Fibroblast of lung (primary cell): Measurements from ENCODE around the gene EED. TPM values are rescaled to one million over a fixed set of nuclear protein-coding genes. Genes with fewer than 3 reads are reported as not detected.

Experiments used
- DNase-seq, 2 donors: peaks; one replicate each; pipeline versions ENCODE4 v3.0.0 to v3.0.0-alpha.2; 2010; ENCODE audit warnings: low read depth in 2 of 2
- H2AFZ ChIP-seq: 2 replicates; pipeline ENCODE4 v1.5.1; 2012; ENCODE audit warnings: low read length, control low read depth, inconsistent platforms
- H3K27ac ChIP-seq: 2 replicates; pipeline ENCODE4 v1.5.1; 2011; ENCODE audit warnings: low read length, control low read depth; ENCODE audit not compliant: insufficient read depth
- H3K27me3 ChIP-seq: 2 replicates; pipeline ENCODE4 v1.5.1; 2011; ENCODE audit warnings: mild to moderate bottlenecking, low read length; ENCODE audit not compliant: control insufficient read depth, insufficient read depth
- H3K36me3 ChIP-seq: 2 replicates; pipeline ENCODE4 v1.5.1; 2011; ENCODE audit warnings: low read length; ENCODE audit not compliant: control insufficient read depth, insufficient read depth
- H3K4me1 ChIP-seq: 2 replicates; pipeline ENCODE4 v1.5.1; 2011; ENCODE audit warnings: low read length; ENCODE audit not compliant: control insufficient read depth, insufficient read depth; ENCODE audit errors: extremely low read depth
- H3K4me2 ChIP-seq: 2 replicates; pipeline ENCODE4 v1.5.1; 2011; ENCODE audit warnings: low read length, control low read depth; ENCODE audit not compliant: insufficient read depth; ENCODE audit errors: extremely low read depth
- H3K4me3 ChIP-seq, 4 experiments: fragments of 200-600 bp in 1 of 4; sonication (generic) in 1 of 4; replicated peaks in 1 of 4; 2 replicates each; pipeline ENCODE4 v1.5.1; 2011 to 2016; ENCODE audit warnings: low read length in 4 of 4, low read depth in 3 of 4, mild to moderate bottlenecking in 3 of 4, control low read depth in 2 of 4, inconsistent platforms in 1 of 4, mixed read lengths in 1 of 4; ENCODE audit not compliant: insufficient read depth in 1 of 4; ENCODE audit errors: control extremely low read depth in 1 of 4
- H3K79me2 ChIP-seq: 2 replicates; pipeline ENCODE4 v1.5.1; 2012; ENCODE audit warnings: mild to moderate bottlenecking, low read length, inconsistent platforms; ENCODE audit not compliant: control insufficient read depth, insufficient read depth
- H3K9ac ChIP-seq: 2 replicates; pipeline ENCODE4 v1.5.1; 2011; ENCODE audit warnings: mild to moderate bottlenecking, low read length, control low read depth; ENCODE audit not compliant: insufficient read depth
- H3K9me3 ChIP-seq: 2 replicates; pipeline ENCODE4 v1.5.1; 2012; ENCODE audit warnings: low read depth, low read length; ENCODE audit not compliant: control insufficient read depth, insufficient read depth
- H4K20me1 ChIP-seq: 2 replicates; pipeline ENCODE4 v1.5.1; 2011; ENCODE audit warnings: low read length; ENCODE audit not compliant: control insufficient read depth, insufficient read depth; ENCODE audit errors: extremely low read depth
- EZH2 ChIP-seq: IDR thresholded peaks from 2 replicates; pipeline ENCODE4 v1.5.1; 2012; ENCODE audit warnings: low read length, control low read depth, mild to moderate bottlenecking; ENCODE audit errors: missing control alignments
- polyA plus RNA-seq, 2 donors: library from polyadenylated mRNA; depleted of rRNA in 1 of 2; stranded (reverse) in 1 of 2; unstranded in 1 of 2; fragments of >200 nt; gene quantifications; 2 replicates each; pipeline ENCODE4 v1.2.1, GENCODE V29; 2011 to 2012; ENCODE audit warnings: missing spikeins in 1 of 2
- total RNA-seq: library from RNA; depleted of rRNA; stranded (reverse); fragments of >200 nt; gene quantifications from 2 replicates; pipeline ENCODE4 v1.2.1, GENCODE V29; 2014
- TF ChIP-seq, protein P1 (sequence below), 2 donors: IDR thresholded peaks in 1 of 2; conservative IDR thresholded peaks in 1 of 2; 1 replicate in 1 of 2; 2 replicates in 1 of 2; pipeline ENCODE4 v1.5.1; 2011 to 2012; ENCODE audit warnings: low read length in 2 of 2, control low read depth in 1 of 2, inconsistent platforms in 1 of 2, low read depth in 1 of 2, mild to moderate bottlenecking in 1 of 2

EED gene
- total and polyA plus RNA-seq, 2 donors (not counting 1 experiment from before 2014, with no cell fraction given) = 13.0 to 22.3 TPM

DNA sequence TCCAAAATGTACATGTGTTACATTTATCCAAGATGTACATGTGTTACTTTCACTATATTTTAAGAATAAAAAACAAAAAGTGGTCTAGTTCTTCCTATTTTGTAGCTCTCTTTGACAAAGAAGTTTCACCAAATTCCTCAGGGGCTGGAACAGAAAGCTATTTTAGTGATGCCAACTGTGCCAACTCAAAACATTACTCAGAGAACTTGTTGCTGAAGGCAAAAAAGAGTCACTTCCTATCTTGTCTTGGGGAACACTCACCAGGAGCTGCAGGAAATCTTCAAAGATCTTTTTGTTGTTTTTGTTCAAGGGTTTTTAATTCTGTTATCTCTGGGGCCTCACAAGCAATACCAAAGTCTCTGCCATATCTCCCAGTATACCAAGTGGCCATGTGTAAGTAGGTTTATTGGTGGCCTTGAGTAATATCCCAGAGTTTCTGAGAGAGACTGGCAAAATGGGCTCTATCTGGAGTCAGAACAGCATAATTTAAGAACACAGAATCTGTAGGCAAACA lies 13.6 kb upstream of the EED start:
- Histone ChIP-seq H2AFZ (no peak overlapping the region), H3K36me3 (no peaks in the 10 kb centered on the region), H3K4me1 (no peaks in the 10 kb centered on the region), H3K27me3 (no peaks in the 10 kb centered on the region), H3K9ac (no peak overlapping the region), H3K4me3 (no peak overlapping the region), H3K79me2 (no peaks in the 10 kb centered on the region), H3K27ac (no peak overlapping the region), H3K9me3 (no peaks in the 10 kb centered on the region), H3K4me2 (no peak overlapping the region), H4K20me1 (no peaks in the 10 kb centered on the region)
- no peak for TF ChIP-seq EZH2
- TF ChIP-seq, protein P1, sequence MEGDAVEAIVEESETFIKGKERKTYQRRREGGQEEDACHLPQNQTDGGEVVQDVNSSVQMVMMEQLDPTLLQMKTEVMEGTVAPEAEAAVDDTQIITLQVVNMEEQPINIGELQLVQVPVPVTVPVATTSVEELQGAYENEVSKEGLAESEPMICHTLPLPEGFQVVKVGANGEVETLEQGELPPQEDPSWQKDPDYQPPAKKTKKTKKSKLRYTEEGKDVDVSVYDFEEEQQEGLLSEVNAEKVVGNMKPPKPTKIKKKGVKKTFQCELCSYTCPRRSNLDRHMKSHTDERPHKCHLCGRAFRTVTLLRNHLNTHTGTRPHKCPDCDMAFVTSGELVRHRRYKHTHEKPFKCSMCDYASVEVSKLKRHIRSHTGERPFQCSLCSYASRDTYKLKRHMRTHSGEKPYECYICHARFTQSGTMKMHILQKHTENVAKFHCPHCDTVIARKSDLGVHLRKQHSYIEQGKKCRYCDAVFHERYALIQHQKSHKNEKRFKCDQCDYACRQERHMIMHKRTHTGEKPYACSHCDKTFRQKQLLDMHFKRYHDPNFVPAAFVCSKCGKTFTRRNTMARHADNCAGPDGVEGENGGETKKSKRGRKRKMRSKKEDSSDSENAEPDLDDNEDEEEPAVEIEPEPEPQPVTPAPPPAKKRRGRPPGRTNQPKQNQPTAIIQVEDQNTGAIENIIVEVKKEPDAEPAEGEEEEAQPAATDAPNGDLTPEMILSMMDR (conservative IDR thresholded peaks at IDR 0.05 in 1 of 2, IDR thresholded peaks at IDR 0.05 in 1 of 2; ENCODE audit: low read depth in 1 of 2, low read length in 2 of 2) = no peak
- DNase-seq = no peak

DNA sequence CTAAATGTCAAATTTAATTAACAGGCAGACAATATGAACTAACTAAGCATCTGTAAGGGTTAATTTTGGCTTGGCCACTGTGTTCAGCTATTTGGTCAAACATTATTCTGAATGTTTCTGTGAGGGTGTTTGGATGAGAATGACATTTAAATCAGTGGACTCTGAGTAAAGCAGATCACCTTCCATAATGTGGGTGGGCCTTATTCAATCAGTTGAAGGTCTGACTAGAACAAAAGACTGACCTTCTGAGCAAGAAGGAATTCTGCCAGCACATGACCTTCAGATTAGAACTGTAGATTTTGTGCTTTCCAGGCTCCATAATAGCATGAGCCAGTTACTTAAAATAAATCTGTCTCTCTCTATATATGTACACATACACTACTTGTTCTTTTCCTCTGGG lies 12.0 kb upstream of the EED start:
- H3K4me3 ChIP-seq = no peak overlapping the region
- H3K27me3 ChIP-seq = no peaks in the 10 kb centered on the region
- H3K36me3 ChIP-seq = no peaks in the 10 kb centered on the region
- H3K79me2 ChIP-seq = no peaks in the 10 kb centered on the region
- TF ChIP-seq, protein P1 (conservative IDR thresholded peaks at IDR 0.05 in 1 of 2, IDR thresholded peaks at IDR 0.05 in 1 of 2; ENCODE audit: low read depth in 1 of 2, low read length in 2 of 2) = no peak
- no peak for TF ChIP-seq EZH2
- no peak for DNase-seq
- H3K4me1 ChIP-seq = no peaks in the 10 kb centered on the region
- no peak overlapping the region for H3K4me2 ChIP-seq
- no peak overlapping the region for H3K9ac ChIP-seq
- H3K9me3 ChIP-seq = no peaks in the 10 kb centered on the region
- H2AFZ ChIP-seq = no peak overlapping the region
- H4K20me1 ChIP-seq = no peaks in the 10 kb centered on the region
- no peak overlapping the region for H3K27ac ChIP-seq

DNA sequence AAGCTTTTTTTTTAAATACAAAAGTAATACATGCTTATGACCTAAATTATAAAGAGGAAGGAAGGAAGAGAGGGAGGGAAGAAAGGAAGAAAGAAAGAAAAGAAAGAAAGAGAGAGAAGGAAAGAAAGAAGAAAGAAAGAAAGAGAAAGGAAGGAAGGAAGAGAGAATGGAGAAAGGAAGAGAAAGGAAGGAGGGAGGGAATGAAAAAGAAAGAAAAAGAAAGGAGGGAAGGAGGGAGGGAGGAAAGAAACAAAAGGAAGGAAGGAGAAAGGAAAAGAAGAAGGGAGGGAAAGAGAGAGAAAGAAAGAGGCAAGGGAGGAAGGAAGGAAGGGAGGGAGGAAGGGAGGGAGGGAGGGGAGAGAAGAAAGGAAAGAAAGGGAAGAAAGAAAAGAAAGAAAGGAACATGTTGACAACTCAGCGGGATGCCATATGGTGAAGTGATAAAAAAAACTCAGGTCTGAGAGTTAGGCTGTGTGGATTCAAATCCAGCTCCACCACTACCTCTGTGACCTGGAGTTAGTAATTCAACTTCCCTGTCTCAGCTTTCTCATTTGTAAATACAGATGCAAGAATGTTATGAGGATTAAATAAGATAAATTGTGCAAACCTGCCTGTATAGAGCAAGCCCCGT lies 9.6 kb upstream of the EED start:
- no peak for DNase-seq
- Histone ChIP-seq H4K20me1 (no peaks in the 10 kb centered on the region), H3K4me2 (no peak overlapping the region), H3K27ac (no peak overlapping the region), H3K79me2 (no peaks in the 10 kb centered on the region), H3K36me3 (no peaks in the 10 kb centered on the region), H3K4me3 (no peak overlapping the region), H3K27me3 (no peaks in the 10 kb centered on the region), H3K4me1 (no peaks in the 10 kb centered on the region), H3K9ac (no peak overlapping the region), H2AFZ (no peak overlapping the region), H3K9me3 (no peaks in the 10 kb centered on the region)
- TF ChIP-seq, protein P1 (conservative IDR thresholded peaks at IDR 0.05 in 1 of 2, IDR thresholded peaks at IDR 0.05 in 1 of 2; ENCODE audit: low read depth in 1 of 2, low read length in 2 of 2) = no peak
- TF ChIP-seq EZH2 = no peak
